Stimulated activated naive CD4-positive, alpha-beta T cell (primary cell): ENCODE measurements around the gene NT5M.
"Not testable (repeated sequence)": the region's sequence is repeated elsewhere in the genome, so short reads cannot be mapped to it uniquely, and the experiment has no call there.

ENCODE experiments used
- DNase-seq, 6 experiments: peaks; one replicate each; lab custom pipeline; 2025; lab: John Stamatoyannopoulos, UW

Gene NT5M

DNA sequence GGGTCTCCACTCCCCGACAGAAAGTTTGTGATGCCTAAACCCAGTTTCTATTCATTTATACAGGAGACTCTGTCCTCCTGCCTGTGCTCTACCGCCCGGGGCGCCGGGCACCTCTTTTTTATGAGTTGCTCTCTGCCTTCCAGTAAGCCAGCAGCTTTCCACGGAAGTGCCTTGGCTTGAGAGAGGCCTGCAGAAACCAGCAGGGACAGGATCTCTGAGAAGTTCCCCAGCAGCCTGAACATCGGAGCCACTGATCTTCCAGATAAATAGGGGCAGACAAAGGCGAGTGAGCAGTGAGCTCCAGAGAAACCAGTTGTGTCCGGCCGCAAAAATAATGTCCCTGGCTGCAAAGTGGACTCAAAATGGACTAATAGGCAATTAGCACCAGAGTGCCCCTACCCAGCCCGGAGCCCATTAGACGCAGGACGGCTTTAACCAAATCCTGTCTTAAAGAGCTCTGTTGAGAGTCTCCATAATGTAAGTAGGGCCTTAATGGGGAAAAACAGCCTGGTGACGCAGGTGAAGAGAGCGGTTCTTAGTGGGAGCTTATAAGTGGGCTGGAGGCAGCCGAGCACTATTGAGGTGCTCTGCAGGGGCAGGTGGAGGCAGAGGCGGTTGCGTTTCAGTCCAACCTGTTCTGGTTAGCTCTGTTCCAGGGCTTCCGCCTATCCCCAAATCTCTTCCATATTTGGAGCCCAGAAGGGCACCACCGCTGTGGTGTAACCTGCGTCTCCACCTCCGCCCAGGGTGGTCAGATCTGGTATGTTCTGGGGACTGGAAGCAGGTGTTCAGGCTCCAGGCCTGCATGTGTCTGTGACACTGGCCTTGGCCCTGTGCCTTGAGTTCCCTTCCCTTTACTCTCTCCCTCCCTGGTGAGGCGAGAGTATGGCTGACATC is 74.1 kb downstream of the NT5M start:
- DNase-seq, result no peak

DNA sequence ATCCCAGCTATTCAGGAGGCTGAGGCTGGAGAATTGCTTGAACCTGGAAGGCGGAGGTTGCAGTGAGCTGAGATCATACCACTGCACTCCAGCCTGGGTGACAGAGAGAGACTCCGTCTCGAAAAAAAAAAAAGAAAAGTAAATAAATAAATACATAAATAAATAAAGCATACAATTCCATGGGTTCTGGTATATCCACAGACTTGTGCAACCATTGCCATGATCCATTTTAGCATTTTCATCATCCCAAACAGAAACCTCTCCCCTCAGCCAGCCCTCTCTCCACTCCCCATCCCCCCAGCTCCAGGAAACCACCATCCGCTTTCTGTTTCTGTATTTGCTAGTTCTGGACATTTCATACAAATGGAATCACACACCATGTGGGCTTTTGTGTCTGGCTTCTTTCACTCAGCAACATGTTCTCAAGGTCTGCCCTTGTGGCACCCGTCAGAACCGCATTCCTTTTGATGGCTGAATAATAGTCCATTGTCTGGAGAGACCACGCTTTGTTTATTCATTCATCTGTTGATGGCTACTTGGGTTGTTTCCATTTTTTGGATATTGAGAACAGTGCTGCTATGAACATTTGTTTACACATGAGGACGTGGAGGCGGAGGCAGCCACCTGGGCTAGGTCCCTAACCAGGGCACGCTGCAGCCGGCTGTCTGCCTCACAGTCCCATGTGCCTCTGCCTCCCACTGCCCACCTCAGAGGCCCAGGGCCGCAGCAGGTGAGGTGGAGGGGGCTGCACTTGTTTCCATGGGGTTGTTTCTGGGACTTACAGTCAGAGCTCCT is 76.2 kb downstream of the NT5M start:
- DNase-seq, result no peak

GRCh38 chr17:17380145-17380925 is 77.2 kb downstream of the NT5M start:
- DNase-seq, result no peak

GRCh38 chr17:17381446-17382064 is 78.4 kb downstream of the NT5M start:
- no peak for DNase-seq

DNA sequence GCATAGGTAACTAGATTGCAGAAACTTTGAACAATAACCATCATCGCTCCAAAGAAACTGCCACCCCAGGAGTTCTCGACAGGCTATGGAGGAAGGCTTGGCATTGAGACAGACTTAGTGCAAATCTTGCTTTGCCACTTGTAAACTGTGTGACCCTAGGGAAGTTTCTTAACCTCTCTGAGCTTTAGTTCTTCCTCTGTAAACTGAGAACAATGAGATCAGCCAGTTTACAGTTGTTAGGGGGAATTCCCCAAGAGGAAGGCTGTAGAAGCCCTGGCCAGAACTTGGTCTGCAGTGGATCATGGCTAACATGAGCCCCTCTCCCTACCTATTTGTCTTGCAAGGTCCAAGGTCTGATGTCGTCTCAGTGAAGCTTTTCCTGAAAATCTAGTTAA is 78.9 kb downstream of the NT5M start:
- DNase-seq, result no peak

GRCh38 chr17:17382971-17383370 is 79.8 kb downstream of the NT5M start:
- DNase-seq, result no peak

- not testable (repeated sequence) for DNase-seq
Observed at GRCh38 chr17:17383431-17384290, 80.5 kb downstream of the NT5M start.

DNA sequence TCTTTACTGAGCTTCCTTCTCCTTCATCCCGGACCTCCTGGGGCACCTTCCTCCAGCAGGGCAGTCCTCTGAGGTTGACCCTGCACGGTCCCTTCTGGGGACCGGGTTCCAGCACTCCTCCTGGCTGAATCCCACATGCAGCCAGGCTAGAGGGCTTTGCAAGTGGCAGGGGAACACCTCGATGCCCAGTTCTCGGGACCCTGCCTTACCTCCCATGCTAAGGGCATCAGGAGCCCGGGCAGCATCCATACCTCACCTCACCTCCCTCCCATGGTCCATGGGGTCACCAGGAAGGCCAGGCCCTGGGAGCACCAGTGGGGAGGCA is 81.1 kb downstream of the NT5M start:
- DNase-seq, result no peak

GRCh38 chr17:17384961-17385360 is 81.8 kb downstream of the NT5M start:
- DNase-seq, result no peak

DNA sequence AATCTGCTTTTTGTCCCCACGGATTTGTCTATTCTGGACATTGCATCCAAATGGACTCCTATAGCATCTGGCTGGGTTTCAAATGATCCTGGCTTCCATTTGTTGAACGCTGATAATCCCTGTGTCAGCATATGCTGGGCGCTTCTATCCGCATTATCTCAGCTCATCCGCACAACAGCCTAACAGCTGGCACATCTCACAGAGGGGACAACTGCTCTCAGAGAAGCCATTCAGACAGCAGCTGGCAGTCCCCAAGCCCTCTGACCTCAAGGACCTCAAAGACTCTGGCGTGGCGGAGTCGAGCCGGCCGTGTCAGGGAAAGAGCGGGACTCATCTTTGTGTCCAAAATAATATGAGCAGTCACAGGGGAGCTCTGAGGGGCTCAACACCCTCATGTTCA is 82.3 kb downstream of the NT5M start:
- DNase-seq, result no peak

GRCh38 chr17:17386094-17386800 is 83.1 kb downstream of the NT5M start:
- no peak for DNase-seq

DNA sequence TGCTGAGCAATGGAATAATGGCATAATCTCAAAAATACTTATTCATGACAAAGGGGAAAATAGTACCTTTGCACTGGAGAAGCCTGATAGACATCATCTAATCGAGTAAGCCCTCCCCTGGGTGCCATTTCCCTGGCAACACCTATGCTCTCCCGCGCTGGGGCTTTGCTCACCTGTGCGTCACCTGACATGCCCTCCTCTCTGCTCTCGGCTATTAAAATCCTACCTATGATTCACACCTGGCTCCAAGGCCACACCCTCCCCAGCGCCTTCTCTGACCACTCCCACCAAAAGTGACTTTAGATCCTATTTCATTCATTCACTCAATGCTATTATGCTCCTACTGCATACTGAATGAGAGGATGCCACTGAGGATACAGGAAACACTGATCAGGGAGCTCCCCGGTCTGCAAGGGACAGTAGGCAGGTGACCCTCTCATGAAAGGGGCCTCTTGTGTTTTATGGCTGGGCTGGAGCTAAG is 83.9 kb downstream of the NT5M start:
- DNase-seq, result no peak

GRCh38 chr17:17387498-17388362 is 84.6 kb downstream of the NT5M start:
- DNase-seq, result no peak

GRCh38 chr17:17388657-17389496 is 85.7 kb downstream of the NT5M start:
- no peak for DNase-seq

DNA sequence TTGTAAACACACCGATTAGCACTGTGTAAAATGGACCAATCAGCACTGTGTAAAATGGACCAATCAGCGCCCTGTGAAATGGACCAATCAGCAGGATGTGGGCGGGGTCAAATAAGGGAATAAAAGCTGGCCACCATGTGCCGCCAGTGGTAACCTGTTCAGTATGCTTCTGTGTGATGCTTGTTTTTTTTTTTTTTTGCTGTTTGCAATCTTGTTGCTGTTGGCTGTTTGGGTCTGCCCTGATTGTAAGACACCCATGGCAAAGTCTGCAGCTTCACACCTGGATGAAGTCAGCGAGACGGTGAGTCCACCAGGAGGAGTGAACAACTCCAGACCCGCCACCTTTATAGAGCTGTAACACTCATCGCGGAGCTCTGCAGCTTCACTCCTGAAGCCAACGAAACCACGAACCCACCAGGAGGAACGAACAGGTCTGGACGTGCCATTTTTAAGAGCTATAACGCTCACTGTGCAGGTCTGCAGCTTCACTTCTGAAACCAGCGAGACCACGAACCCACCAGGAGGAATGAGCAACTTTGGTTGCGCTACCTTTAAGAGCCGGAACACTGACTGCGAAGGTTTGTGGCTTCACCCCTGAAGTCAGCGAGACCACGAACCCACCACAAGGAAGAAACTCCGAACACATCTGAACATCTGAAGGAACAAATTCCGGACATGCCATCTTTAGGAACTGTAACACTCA is 88.6 kb downstream of the NT5M start:
- DNase-seq, result peak; percentile 44 to 83 (median 74)

- DNase-seq, result no peak
Observed at GRCh38 chr17:17393976-17394375, 90.8 kb downstream of the NT5M start.

DNA sequence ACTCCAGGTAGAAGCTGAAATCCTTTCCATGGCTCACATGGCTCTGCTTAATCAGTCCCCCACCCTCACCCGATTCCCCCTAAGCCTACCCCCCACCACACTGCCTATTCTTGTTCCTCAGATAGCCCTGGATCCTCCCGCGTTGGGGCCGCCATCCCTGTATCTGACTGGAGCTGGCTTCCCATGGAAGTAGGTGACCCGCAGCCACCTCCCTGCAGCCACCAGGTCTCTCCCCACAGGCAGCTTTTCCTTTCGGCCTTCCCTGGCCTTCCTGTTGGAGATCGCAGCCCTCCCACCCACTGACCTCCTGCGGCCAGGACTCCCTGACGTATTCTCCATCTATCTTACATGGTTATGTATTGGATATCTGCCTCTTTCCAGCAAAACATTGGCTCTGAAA is 91.3 kb downstream of the NT5M start:
- no peak for DNase-seq
